Measurements from ENCODE around the gene KCNE3.

The KCNE3 gene

GRCh38 chr11:74471037-74471436, 3.7 kb upstream of the KCNE3 start:
- DNase-seq, result no peak

- no peak for DNase-seq
These were observed 3.2 kb upstream of the KCNE3 start for GRCh38 chr11:74470526-74470925.

GRCh38 chr11:74468936-74469335, 1.6 kb upstream of the KCNE3 start:
- DNase-seq, result no peak

- no peak for DNase-seq
These were observed 1.2 kb upstream of the KCNE3 start for GRCh38 chr11:74468521-74468920.

GRCh38 chr11:74468058-74468457, 709 bp upstream of the KCNE3 start:
- DNase-seq, result no peak

- no peak for DNase-seq
These were observed 2.0 kb downstream of the KCNE3 start for GRCh38 chr11:74465291-74465708.

- DNase-seq, result no peak
These were observed 2.6 kb downstream of the KCNE3 start for GRCh38 chr11:74464746-74465145.

GRCh38 chr11:74463216-74463615, 4.1 kb downstream of the KCNE3 start:
- DNase-seq, result no peak

- no peak for DNase-seq
These were observed 4.7 kb downstream of the KCNE3 start for GRCh38 chr11:74462631-74463030.

- DNase-seq, result no peak
These were observed 5.3 kb downstream of the KCNE3 start for GRCh38 chr11:74462009-74462408.

- DNase-seq, result no peak
These were observed 6.7 kb downstream of the KCNE3 start for GRCh38 chr11:74460481-74461154.

- DNase-seq, result no peak
These were observed 7.3 kb downstream of the KCNE3 start for GRCh38 chr11:74460065-74460464.

GRCh38 chr11:74459584-74459983, 7.8 kb downstream of the KCNE3 start:
- DNase-seq, result no peak

GRCh38 chr11:74457356-74457755, 10.0 kb downstream of the KCNE3 start:
- DNase-seq, result no peak

GRCh38 chr11:74453373-74453975, 13.9 kb downstream of the KCNE3 start:
- DNase-seq, result peak; percentile 54

- DNase-seq, result no peak
These were observed 15.0 kb downstream of the KCNE3 start for GRCh38 chr11:74452366-74452765.

- no peak for DNase-seq
These were observed 17.0 kb downstream of the KCNE3 start for GRCh38 chr11:74450318-74450717.

- DNase-seq, result peak; percentile 78
These were observed 17.9 kb downstream of the KCNE3 start for GRCh38 chr11:74449369-74449931.

GRCh38 chr11:74447720-74448119, 19.6 kb downstream of the KCNE3 start:
- no peak for DNase-seq

- DNase-seq, result no peak
These were observed 20.8 kb downstream of the KCNE3 start for GRCh38 chr11:74446532-74446938.

GRCh38 chr11:74444173-74444826, 23.0 kb downstream of the KCNE3 start:
- DNase-seq, result no peak

- DNase-seq, result peak; percentile 55
These were observed 24.1 kb downstream of the KCNE3 start for GRCh38 chr11:74443071-74443864.

GRCh38 chr11:74442636-74443035, 24.7 kb downstream of the KCNE3 start:
- no peak for DNase-seq

Measured in NCI-H1436 (cell line).